ENCODE data around the gene XYLT1.

XYLT1 gene

GRCh38 chr16:17470908-17471718 lies at the start of gene XYLT1:
TSS of gene XYLT1 (minus strand) at chr16:17470960. CDS start at chr16:17470796, 164 bp downstream.
- no peaks in the 10 kb centered on the region for H3K9me3 ChIP-seq
- no peaks in the 10 kb centered on the region for H3K36me3 ChIP-seq
- no peak for TF ChIP-seq CTCF (IDR thresholded peaks at IDR 0.05)
- H3K4me3 ChIP-seq = peak within 1 kb of the TSS; percentile 69 to 85
- peak within 1 kb of the TSS; percentile 99 to 100 for H3K27ac ChIP-seq
- intact Hi-C loops (cut with DNase I; ENCODE audit: low total_unique reads) = loop anchor here (5.0 kb wide), 1 partner anchor 64 kb away; no protein-coding TSS in a partner anchor
- peaks cover 0 to 46% (median 33%) of the 10 kb centered on the region in 4 donors for H3K4me1 ChIP-seq
- H3K27me3 ChIP-seq = no peaks in the 10 kb centered on the region
- DNase-seq = peak; percentile 94 to 96

- H3K36me3 ChIP-seq = no peaks in the 10 kb centered on the region
- no peaks in the 10 kb centered on the region for H3K4me1 ChIP-seq
- peaks cover 0 to 17% of the 10 kb centered on the region in 2 donors for H3K27me3 ChIP-seq
- intact Hi-C loops (cut with DNase I; ENCODE audit: low total_unique reads) = no loop called here
- DNase-seq = no peak
- no peak for TF ChIP-seq CTCF (IDR thresholded peaks at IDR 0.05)
- H3K9me3 ChIP-seq = no peaks in the 10 kb centered on the region
- H3K4me3 ChIP-seq = no peak overlapping the region
- H3K27ac ChIP-seq = no peak overlapping the region
Observed at GRCh38 chr16:17520111-17520510, 49.4 kb upstream of the XYLT1 start.

- no peak for DNase-seq
- no peak overlapping the region for H3K27ac ChIP-seq
- no peaks in the 10 kb centered on the region for H3K4me1 ChIP-seq
- H3K36me3 ChIP-seq = no peaks in the 10 kb centered on the region
- H3K4me3 ChIP-seq = no peak overlapping the region
- no peaks in the 10 kb centered on the region for H3K9me3 ChIP-seq
- no peak for TF ChIP-seq CTCF (IDR thresholded peaks at IDR 0.05)
- intact Hi-C loops (cut with DNase I; ENCODE audit: low total_unique reads) = no loop called here
- H3K27me3 ChIP-seq = peaks cover 0 to 16% of the 10 kb centered on the region in 2 donors
Observed at GRCh38 chr16:17519101-17519955, 48.6 kb upstream of the XYLT1 start.

GRCh38 chr16:17518441-17518840 lies 47.7 kb upstream of the XYLT1 start:
- TF ChIP-seq CTCF (IDR thresholded peaks at IDR 0.05) = no peak
- no peak for DNase-seq
- H3K4me3 ChIP-seq = no peak overlapping the region

GRCh38 chr16:17515421-17516210 lies 44.9 kb upstream of the XYLT1 start:
- intact Hi-C loops (cut with DNase I; ENCODE audit: low total_unique reads) = no loop called here
- no peaks in the 10 kb centered on the region for H3K9me3 ChIP-seq
- no peak for TF ChIP-seq CTCF (IDR thresholded peaks at IDR 0.05)

More at GRCh38 chr16:17518441-17518840, 47.7 kb upstream of the XYLT1 start:
- no peak overlapping the region for H3K27ac ChIP-seq
- no peaks in the 10 kb centered on the region for H3K9me3 ChIP-seq
- no peaks in the 10 kb centered on the region for H3K4me1 ChIP-seq
- intact Hi-C loops (cut with DNase I; ENCODE audit: low total_unique reads) = no loop called here
- peaks cover 0 to 13% of the 10 kb centered on the region in 2 donors for H3K27me3 ChIP-seq
- H3K36me3 ChIP-seq = no peaks in the 10 kb centered on the region

More at GRCh38 chr16:17515421-17516210, 44.9 kb upstream of the XYLT1 start:
- no peak overlapping the region for H3K27ac ChIP-seq
- no peaks in the 10 kb centered on the region for H3K4me1 ChIP-seq
- no peaks in the 10 kb centered on the region for H3K36me3 ChIP-seq
- no peak for DNase-seq
- peaks cover 0 to 10% of the 10 kb centered on the region in 2 donors for H3K27me3 ChIP-seq
- H3K4me3 ChIP-seq = no peak overlapping the region

Data from tibial artery (tissue), 4 donors.